Tibial artery (tissue), 4 donors: ENCODE results near the gene FBXO9.

Experiments used
- DNase-seq, 2 donors: peaks; one replicate each; pipeline ENCODE4 v3.0.0-alpha.2; 2019
- H3K27ac ChIP-seq, 2 donors: fragments of 200-600 bp; sonication (generic) in 1 of 2; 1 replicate in 1 of 2; 2 replicates in 1 of 2; pipeline ENCODE4 v1.5.1; 2018 to 2019; ENCODE audit warnings: mild to moderate bottlenecking in 1 of 2
- H3K27me3 ChIP-seq, 2 donors: fragments of 200-600 bp; sonication (generic) in 1 of 2; one replicate each; pipeline versions ENCODE4 v1.5.1 to v1.6.0; 2016 to 2019
- H3K36me3 ChIP-seq, 3 donors: fragments of 200-600 bp; sonication (generic) in 2 of 3; one replicate each; pipeline ENCODE4 v1.5.1; 2016 to 2019; ENCODE audit warnings: mild to moderate bottlenecking in 2 of 3
- H3K4me1 ChIP-seq, 4 donors: fragments of 200-600 bp; sonication (generic) in 2 of 4; 1 replicate in 3 of 4; 2 replicates in 1 of 4; pipeline ENCODE4 v1.5.1; 2016 to 2019
- H3K4me3 ChIP-seq, 2 donors: fragments of 200-600 bp; sonication (generic) in 1 of 2; 1 replicate in 1 of 2; 2 replicates in 1 of 2; pipeline ENCODE4 v1.5.1; 2018 to 2019; ENCODE audit warnings: mild to moderate bottlenecking in 2 of 2
- H3K9me3 ChIP-seq, 3 donors: fragments of 200-600 bp; sonication (generic) in 1 of 3; one replicate each; pipeline ENCODE4 v1.5.1; 2016 to 2019
- CTCF ChIP-seq, 2 experiments: fragments of 200-600 bp in 1 of 2; fragments of 450-650 bp in 1 of 2; IDR thresholded peaks; one replicate each; pipeline ENCODE4 v1.5.1; 2017 to 2019; ENCODE audit warnings: antibody characterized with exemption in 2 of 2, mild to moderate bottlenecking in 1 of 2, moderate library complexity in 1 of 2
- intact Hi-C: fragments of 100-400 bp; cut with DNase I; formaldehyde crosslinking; loops from one replicate; pipeline ENCODE4 v1.15.0; 2023; ENCODE audit warnings: low total_unique reads

The FBXO9 gene

GRCh38 chr6:53031281-53031680 lies 33.9 kb upstream of the FBXO9 start:
- Histone ChIP-seq H3K4me3 (no peak overlapping the region), H3K27ac (no peak overlapping the region), H3K27me3 (no peaks in the 10 kb centered on the region), H3K36me3 (peaks cover 22 to 79% (median 60%) of the 10 kb centered on the region in 3 donors), H3K4me1 (peaks cover 0 to 23% (median 14%) of the 10 kb centered on the region in 4 donors), H3K9me3 (no peaks in the 10 kb centered on the region)
- intact Hi-C loops: no loop called here
- DNase-seq: no peak
- no peak for TF ChIP-seq CTCF (IDR thresholded peaks at IDR 0.05)

- Histone ChIP-seq H3K27ac (peak overlapping the region; percentile 13 to 19), H3K27me3 (no peaks in the 10 kb centered on the region), H3K9me3 (no peaks in the 10 kb centered on the region), H3K36me3 (peaks cover 21 to 68% (median 53%) of the 10 kb centered on the region in 3 donors), H3K4me1 (peaks cover 0 to 23% (median 14%) of the 10 kb centered on the region in 4 donors), H3K4me3 (no peak overlapping the region)
- no peak for DNase-seq
- intact Hi-C loops: no loop called here
- TF ChIP-seq CTCF (IDR thresholded peaks at IDR 0.05): no peak
Measured at GRCh38 chr6:53032849-53033248, 32.4 kb upstream of the FBXO9 start.

DNA sequence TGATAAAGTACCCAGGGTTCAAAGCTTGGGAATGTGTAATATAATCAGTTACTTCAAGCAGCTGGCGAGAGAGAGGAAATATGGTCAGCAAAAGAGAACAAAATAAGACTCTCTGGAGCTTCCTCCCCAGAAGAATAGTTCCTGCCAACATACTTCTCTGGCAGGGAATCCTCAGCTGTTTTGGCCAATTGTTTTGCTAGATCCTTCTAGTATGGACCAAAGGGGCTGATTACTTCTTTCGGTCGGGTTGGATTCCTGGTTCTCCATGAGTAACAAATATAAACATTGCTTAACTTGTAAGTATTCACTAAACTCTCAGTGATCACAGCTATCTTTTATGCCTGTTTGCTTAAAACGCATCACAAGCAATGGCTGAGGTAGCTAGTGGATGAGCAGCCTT lies 31.4 kb upstream of the FBXO9 start:
- Histone ChIP-seq H3K27ac (peak overlapping the region; percentile 13 to 19), H3K27me3 (no peaks in the 10 kb centered on the region), H3K36me3 (peaks cover 21 to 68% (median 49%) of the 10 kb centered on the region in 3 donors), H3K4me3 (no peak overlapping the region), H3K4me1 (peaks cover 0 to 23% (median 14%) of the 10 kb centered on the region in 4 donors), H3K9me3 (no peaks in the 10 kb centered on the region)
- no peak for TF ChIP-seq CTCF (IDR thresholded peaks at IDR 0.05)
- intact Hi-C loops: no loop called here
- no peak for DNase-seq

- intact Hi-C loops: no loop called here
- no peaks in the 10 kb centered on the region for H3K9me3 ChIP-seq
- H3K4me3 ChIP-seq: no peak overlapping the region
- no peaks in the 10 kb centered on the region for H3K27me3 ChIP-seq
- no peak for DNase-seq
- H3K4me1 ChIP-seq: peaks cover 0 to 23% (median 14%) of the 10 kb centered on the region in 4 donors
- H3K36me3 ChIP-seq: peaks cover 22 to 68% (median 49%) of the 10 kb centered on the region in 3 donors
- peak overlapping the region in 1 of 2 donors; percentile 21 for H3K27ac ChIP-seq
- TF ChIP-seq CTCF (IDR thresholded peaks at IDR 0.05): no peak
Measured at GRCh38 chr6:53035549-53036213, 29.5 kb upstream of the FBXO9 start.

DNA sequence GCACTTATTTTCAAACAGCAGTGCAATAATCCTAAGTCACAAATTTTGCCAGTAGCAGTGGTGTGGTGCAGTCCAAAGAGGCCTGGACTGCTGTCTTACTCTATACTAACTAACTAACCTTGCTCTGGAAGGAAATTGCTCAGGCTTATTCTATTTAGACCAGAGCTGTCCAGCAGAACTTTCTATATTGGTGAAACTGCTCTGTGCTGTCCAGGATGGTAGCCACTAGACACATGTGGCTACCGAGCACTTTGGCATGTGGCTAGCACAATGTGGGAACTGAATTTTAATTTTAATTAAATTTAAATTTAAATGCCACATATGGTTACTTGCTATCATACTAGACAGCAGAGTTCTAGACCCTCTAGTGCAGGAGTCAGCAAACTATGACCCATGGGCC lies 27.1 kb upstream of the FBXO9 start:
- no peak overlapping the region for H3K4me3 ChIP-seq
- H3K27me3 ChIP-seq: no peaks in the 10 kb centered on the region
- peaks cover 18 to 61% (median 43%) of the 10 kb centered on the region in 3 donors for H3K36me3 ChIP-seq
- no peaks in the 10 kb centered on the region for H3K9me3 ChIP-seq
- H3K27ac ChIP-seq: no peak overlapping the region
- DNase-seq: no peak
- intact Hi-C loops: no loop called here
- no peak for TF ChIP-seq CTCF (IDR thresholded peaks at IDR 0.05)
- H3K4me1 ChIP-seq: peaks cover 0 to 40% (median 22%) of the 10 kb centered on the region in 4 donors
